ENCODE measurements around the gene KCNQ1OT1.

KCNQ1OT1 gene

GRCh38 chr11:2668876-2669275 lies 30.9 kb downstream of the KCNQ1OT1 start:
- Histone ChIP-seq H3K4me3 (ENCODE audit: low read depth, low read length) (no peak overlapping the region), H3K36me3 (ENCODE audit: control insufficient read depth, insufficient read depth, low read length) (peaks cover 9% of the 10 kb centered on the region; the same call in 1 of the 2 replicates), H3K27ac (ENCODE audit: low read depth, low read length) (no peak overlapping the region), H3K9me3 (ENCODE audit: control insufficient read depth, insufficient read depth, low read depth, low read length) (peaks cover 3% of the 10 kb centered on the region; the same call in 1 of the 2 replicates), H3K4me1 (ENCODE audit: control insufficient read depth, insufficient read depth, low read length) (no peaks in the 10 kb centered on the region), H3K27me3 (ENCODE audit: control insufficient read depth, insufficient read depth, low read length) (no peaks in the 10 kb centered on the region), H3K9ac (ENCODE audit: low read length) (no peak overlapping the region)

- Histone ChIP-seq H3K36me3 (ENCODE audit: control insufficient read depth, insufficient read depth, low read length) (peaks cover 18% of the 10 kb centered on the region), H3K27me3 (ENCODE audit: control insufficient read depth, insufficient read depth, low read length) (no peaks in the 10 kb centered on the region), H3K9me3 (ENCODE audit: control insufficient read depth, insufficient read depth, low read depth, low read length) (peaks cover 12% of the 10 kb centered on the region), H3K4me1 (ENCODE audit: control insufficient read depth, insufficient read depth, low read length) (no peaks in the 10 kb centered on the region), H3K4me3 (ENCODE audit: low read depth, low read length) (no peak overlapping the region), H3K9ac (ENCODE audit: low read length) (no peak overlapping the region), H3K27ac (ENCODE audit: low read depth, low read length) (no peak overlapping the region)
Measured at GRCh38 chr11:2667940-2668339, 31.9 kb downstream of the KCNQ1OT1 start.

GRCh38 chr11:2666828-2667570 lies 32.8 kb downstream of the KCNQ1OT1 start:
- no peaks in the 10 kb centered on the region for H3K27me3 ChIP-seq (ENCODE audit: control insufficient read depth, insufficient read depth, low read length)
- peaks cover 21% of the 10 kb centered on the region for H3K36me3 ChIP-seq (ENCODE audit: control insufficient read depth, insufficient read depth, low read length)
- no peaks in the 10 kb centered on the region for H3K4me1 ChIP-seq (ENCODE audit: control insufficient read depth, insufficient read depth, low read length)
- H3K9me3 ChIP-seq (ENCODE audit: control insufficient read depth, insufficient read depth, low read depth, low read length), result peaks cover 18% of the 10 kb centered on the region
- H3K9ac ChIP-seq (ENCODE audit: low read length), result no peak overlapping the region
- H3K4me3 ChIP-seq (ENCODE audit: low read depth, low read length), result no peak overlapping the region
- H3K27ac ChIP-seq (ENCODE audit: low read depth, low read length), result no peak overlapping the region

GRCh38 chr11:2666401-2666741 lies 33.4 kb downstream of the KCNQ1OT1 start:
- H3K27ac ChIP-seq (ENCODE audit: low read depth, low read length), result no peak overlapping the region
- H3K36me3 ChIP-seq (ENCODE audit: control insufficient read depth, insufficient read depth, low read length), result peaks cover 21% of the 10 kb centered on the region
- H3K4me1 ChIP-seq (ENCODE audit: control insufficient read depth, insufficient read depth, low read length), result no peaks in the 10 kb centered on the region
- no peak overlapping the region for H3K4me3 ChIP-seq (ENCODE audit: low read depth, low read length)
- H3K9ac ChIP-seq (ENCODE audit: low read length), result no peak overlapping the region
- H3K27me3 ChIP-seq (ENCODE audit: control insufficient read depth, insufficient read depth, low read length), result no peaks in the 10 kb centered on the region
- peaks cover 24% of the 10 kb centered on the region for H3K9me3 ChIP-seq (ENCODE audit: control insufficient read depth, insufficient read depth, low read depth, low read length)

GRCh38 chr11:2665526-2666400 lies 34.0 kb downstream of the KCNQ1OT1 start:
- H3K27ac ChIP-seq (ENCODE audit: low read depth, low read length), result no peak overlapping the region
- H3K4me3 ChIP-seq (ENCODE audit: low read depth, low read length), result no peak overlapping the region
- no peak overlapping the region for H3K9ac ChIP-seq (ENCODE audit: low read length)
- peaks cover 21% of the 10 kb centered on the region for H3K36me3 ChIP-seq (ENCODE audit: control insufficient read depth, insufficient read depth, low read length)
- H3K9me3 ChIP-seq (ENCODE audit: control insufficient read depth, insufficient read depth, low read depth, low read length), result peaks cover 30% of the 10 kb centered on the region
- H3K27me3 ChIP-seq (ENCODE audit: control insufficient read depth, insufficient read depth, low read length), result no peaks in the 10 kb centered on the region
- no peaks in the 10 kb centered on the region for H3K4me1 ChIP-seq (ENCODE audit: control insufficient read depth, insufficient read depth, low read length)

- Histone ChIP-seq H3K9ac (ENCODE audit: low read length) (no peak overlapping the region), H3K4me1 (ENCODE audit: control insufficient read depth, insufficient read depth, low read length) (no peaks in the 10 kb centered on the region), H3K4me3 (ENCODE audit: low read depth, low read length) (no peak overlapping the region), H3K9me3 (ENCODE audit: control insufficient read depth, insufficient read depth, low read depth, low read length) (peaks cover 38% of the 10 kb centered on the region), H3K27ac (ENCODE audit: low read depth, low read length) (no peak overlapping the region), H3K36me3 (ENCODE audit: control insufficient read depth, insufficient read depth, low read length) (peaks cover 21% of the 10 kb centered on the region), H3K27me3 (ENCODE audit: control insufficient read depth, insufficient read depth, low read length) (no peaks in the 10 kb centered on the region)
Measured at GRCh38 chr11:2664791-2665525, 34.8 kb downstream of the KCNQ1OT1 start.

GRCh38 chr11:2664376-2664775 lies 35.4 kb downstream of the KCNQ1OT1 start:
- H3K36me3 ChIP-seq (ENCODE audit: control insufficient read depth, insufficient read depth, low read length), result peaks cover 21% of the 10 kb centered on the region
- no peak overlapping the region for H3K4me3 ChIP-seq (ENCODE audit: low read depth, low read length)
- H3K9me3 ChIP-seq (ENCODE audit: control insufficient read depth, insufficient read depth, low read depth, low read length), result peaks cover 44% of the 10 kb centered on the region

GRCh38 chr11:2663915-2664314 lies 35.9 kb downstream of the KCNQ1OT1 start:
- Histone ChIP-seq H3K4me1 (ENCODE audit: control insufficient read depth, insufficient read depth, low read length) (no peaks in the 10 kb centered on the region), H3K27me3 (ENCODE audit: control insufficient read depth, insufficient read depth, low read length) (no peaks in the 10 kb centered on the region; the same call in 1 of the 2 replicates), H3K9ac (ENCODE audit: low read length) (no peak overlapping the region), H3K9me3 (ENCODE audit: control insufficient read depth, insufficient read depth, low read depth, low read length) (peaks cover 48% of the 10 kb centered on the region), H3K36me3 (ENCODE audit: control insufficient read depth, insufficient read depth, low read length) (peaks cover 21% of the 10 kb centered on the region), H3K4me3 (ENCODE audit: low read depth, low read length) (no peak overlapping the region), H3K27ac (ENCODE audit: low read depth, low read length) (no peak overlapping the region)

More at GRCh38 chr11:2664376-2664775, 35.4 kb downstream of the KCNQ1OT1 start:
- no peak overlapping the region for H3K9ac ChIP-seq (ENCODE audit: low read length)
- H3K4me1 ChIP-seq (ENCODE audit: control insufficient read depth, insufficient read depth, low read length), result no peaks in the 10 kb centered on the region
- H3K27me3 ChIP-seq (ENCODE audit: control insufficient read depth, insufficient read depth, low read length), result no peaks in the 10 kb centered on the region
- H3K27ac ChIP-seq (ENCODE audit: low read depth, low read length), result no peak overlapping the region

- Histone ChIP-seq H3K27ac (ENCODE audit: low read depth, low read length) (no peak overlapping the region), H3K27me3 (ENCODE audit: control insufficient read depth, insufficient read depth, low read length) (no peaks in the 10 kb centered on the region; the same call in 1 of the 2 replicates), H3K4me3 (ENCODE audit: low read depth, low read length) (no peak overlapping the region), H3K9ac (ENCODE audit: low read length) (no peak overlapping the region), H3K9me3 (ENCODE audit: control insufficient read depth, insufficient read depth, low read depth, low read length) (peaks cover 53% of the 10 kb centered on the region), H3K36me3 (ENCODE audit: control insufficient read depth, insufficient read depth, low read length) (peaks cover 21% of the 10 kb centered on the region), H3K4me1 (ENCODE audit: control insufficient read depth, insufficient read depth, low read length) (no peaks in the 10 kb centered on the region)
Measured at GRCh38 chr11:2663506-2663905, 36.3 kb downstream of the KCNQ1OT1 start.

GRCh38 chr11:2662430-2663299 lies 37.1 kb downstream of the KCNQ1OT1 start:
- Histone ChIP-seq H3K9ac (ENCODE audit: low read length) (no peak overlapping the region), H3K27me3 (ENCODE audit: control insufficient read depth, insufficient read depth, low read length) (peaks cover 3% of the 10 kb centered on the region), H3K4me3 (ENCODE audit: low read depth, low read length) (no peak overlapping the region), H3K4me1 (ENCODE audit: control insufficient read depth, insufficient read depth, low read length) (no peaks in the 10 kb centered on the region), H3K36me3 (ENCODE audit: control insufficient read depth, insufficient read depth, low read length) (peaks cover 21% of the 10 kb centered on the region), H3K27ac (ENCODE audit: low read depth, low read length) (no peak overlapping the region), H3K9me3 (ENCODE audit: control insufficient read depth, insufficient read depth, low read depth, low read length) (peaks cover 61% of the 10 kb centered on the region)
